GM18511 (cell line): ENCODE measurements around the gene PHYHIPL.

Source experiments
- ATAC-seq: cut with Tn5 transposase; IDR thresholded peaks from one replicate; pipeline ENCODE4 v1.9.1; 2021; ENCODE audit warnings: mild to moderate bottlenecking, moderate library complexity; ENCODE audit not compliant: unreplicated experiment

Gene PHYHIPL

GRCh38 chr10:59176241-59177030 is at the start of gene PHYHIPL:
Gene PHYHIPL, plus strand, starts transcription at chr10:59176643. Its CDS starts 211 bp downstream, at chr10:59176854.
- ATAC-seq: no peak

- no peak for ATAC-seq
These were observed 49.5 kb upstream of the PHYHIPL start for GRCh38 chr10:59126991-59127390.

GRCh38 chr10:59127991-59128390 is 48.5 kb upstream of the PHYHIPL start:
- no peak for ATAC-seq

GRCh38 chr10:59129867-59130266 is 46.6 kb upstream of the PHYHIPL start:
- no peak for ATAC-seq

GRCh38 chr10:59131666-59132065 is 44.8 kb upstream of the PHYHIPL start:
- ATAC-seq: no peak

GRCh38 chr10:59133841-59134593 is 42.4 kb upstream of the PHYHIPL start:
- ATAC-seq: no peak

GRCh38 chr10:59134785-59135184 is 41.7 kb upstream of the PHYHIPL start:
- ATAC-seq: no peak

GRCh38 chr10:59135275-59135674 is 41.2 kb upstream of the PHYHIPL start:
- ATAC-seq: no peak

- no peak for ATAC-seq
These were observed 38.4 kb upstream of the PHYHIPL start for GRCh38 chr10:59138052-59138451.

- no peak for ATAC-seq
These were observed 32.9 kb upstream of the PHYHIPL start for GRCh38 chr10:59143544-59143943.

- ATAC-seq: no peak
These were observed 27.7 kb upstream of the PHYHIPL start for GRCh38 chr10:59148701-59149100.

- ATAC-seq: no peak
These were observed 20.9 kb upstream of the PHYHIPL start for GRCh38 chr10:59155556-59155955.

- no peak for ATAC-seq
These were observed 8.9 kb upstream of the PHYHIPL start for GRCh38 chr10:59167512-59167911.

- no peak for ATAC-seq
These were observed 3.9 kb upstream of the PHYHIPL start for GRCh38 chr10:59172567-59172966.

- ATAC-seq: no peak
These were observed 3.0 kb upstream of the PHYHIPL start for GRCh38 chr10:59173414-59173813.

- no peak for ATAC-seq
These were observed 754 bp upstream of the PHYHIPL start for GRCh38 chr10:59175538-59176240.

GRCh38 chr10:59177031-59177797 is 771 bp downstream of the PHYHIPL start:
- ATAC-seq: no peak

- no peak for ATAC-seq
These were observed 1.4 kb downstream of the PHYHIPL start for GRCh38 chr10:59177836-59178235.

- no peak for ATAC-seq
These were observed 2.6 kb downstream of the PHYHIPL start for GRCh38 chr10:59179068-59179467.

- no peak for ATAC-seq
These were observed 4.3 kb downstream of the PHYHIPL start for GRCh38 chr10:59180689-59181270.
